ENCODE measurements around the gene LTN1. TPM values are rescaled to one million over a fixed set of nuclear protein-coding genes. Genes with fewer than 3 reads are reported as not detected.

LTN1 gene
- total RNA-seq, 1 experiment from 2014 or later: 23.9 TPM

- H3K9me3 Mint-ChIP-seq: no peaks in the 10 kb centered on the region
- H3K4ac ChIP-seq (ENCODE audit: low read depth, low read length): no peak overlapping the region
- no peaks in the 10 kb centered on the region for H3K4me1 Mint-ChIP-seq
- no peak for TF ChIP-seq CTCF (conservative IDR thresholded peaks at IDR 0.05)
- no peak overlapping the region for H2BK12ac ChIP-seq (ENCODE audit: insufficient read length, low read depth, low read length)
- H4K5ac ChIP-seq (ENCODE audit: insufficient read length, low read depth, low read length): no peak overlapping the region
- no peak overlapping the region for H2BK15ac ChIP-seq (ENCODE audit: low read depth, low read length)
- H3K79me1 ChIP-seq (ENCODE audit: insufficient read depth, low read depth, low read length, poor library complexity, severe bottlenecking): no peaks in the 10 kb centered on the region
- no peak overlapping the region for H2BK5ac ChIP-seq (ENCODE audit: insufficient read length, low read length)
- H3K27me3 ChIP-seq (ENCODE audit: insufficient read depth, low read length): no peaks in the 10 kb centered on the region
- no CpG with 5 or more reads among the region's 1 CpG for WGBS (ENCODE audit: extremely low coverage, insufficient read length, low lambda C conversion rate)
- no peak overlapping the region for H4K91ac ChIP-seq (ENCODE audit: insufficient read length, low read depth, low read length)
- no peak overlapping the region for H4K8ac ChIP-seq (replicated peaks; ENCODE audit: insufficient read length, low read depth, low read length)
- no peak overlapping the region for H3K56ac ChIP-seq (ENCODE audit: insufficient read length, low read depth, low read length)
- no peak overlapping the region for H3K14ac ChIP-seq (ENCODE audit: insufficient read depth, low read length)
- H2BK120ac ChIP-seq (ENCODE audit: low read depth, low read length, poor library complexity, severe bottlenecking): no peak overlapping the region
- H3K23ac ChIP-seq (ENCODE audit: insufficient read length, low read depth, low read length): no peak overlapping the region
- H2BK20ac ChIP-seq (ENCODE audit: low read depth, low read length, poor library complexity, severe bottlenecking): no peak overlapping the region
- no peaks in the 10 kb centered on the region for H3K23me2 ChIP-seq (ENCODE audit: insufficient read length, low read depth, low read length, poor library complexity, severe bottlenecking)
- no peak overlapping the region for H3K4me2 ChIP-seq (ENCODE audit: insufficient read depth, insufficient read length, low read length)
- H3T11ph ChIP-seq (ENCODE audit: low read length): no peak overlapping the region
- H3K4me3 Mint-ChIP-seq: no peak overlapping the region
- H3K79me2 ChIP-seq (ENCODE audit: insufficient read depth, low read length): no peaks in the 10 kb centered on the region
- no peak overlapping the region for H2AK5ac ChIP-seq (ENCODE audit: insufficient read length, low read length)
- H3K9me3 ChIP-seq (ENCODE audit: control insufficient read depth, low read depth, low read length): no peaks in the 10 kb centered on the region
- H3K9ac ChIP-seq (ENCODE audit: extremely low read depth, insufficient read length, low read length): no peak overlapping the region
- no peaks in the 10 kb centered on the region for H3K4me1 ChIP-seq (ENCODE audit: insufficient read depth, low read length)
- H3K27ac Mint-ChIP-seq: peak overlapping the region in 1 of 3 experiments; percentile 53; a peak in 1 of 7 replicates
- H3K27ac ChIP-seq (ENCODE audit: insufficient read length, low read depth, low read length): no peak overlapping the region
- H4K20me1 ChIP-seq (ENCODE audit: control insufficient read depth, insufficient read depth, insufficient read length): no peaks in the 10 kb centered on the region
- no peaks in the 10 kb centered on the region for H3K27me3 Mint-ChIP-seq (ENCODE audit: low read depth)
- peaks cover 2 to 43% (median 18%) of the 10 kb centered on the region in 3 experiments; a peak in 6 of 7 replicates for H3K36me3 Mint-ChIP-seq (ENCODE audit: insufficient read depth in 1 of 3, low read depth in 3 of 3)
- no peak overlapping the region for H3K18ac ChIP-seq (ENCODE audit: insufficient read length, low read depth, low read length)
- no peak for DNase-seq
- H2AFZ ChIP-seq (ENCODE audit: low read length): no peak overlapping the region
Observed at GRCh38 chr21:28960245-28960644, 32.4 kb downstream of the LTN1 start.

All from H9 (cell line).